ENCODE data around the gene PIP5K1B.

The PIP5K1B gene

DNA sequence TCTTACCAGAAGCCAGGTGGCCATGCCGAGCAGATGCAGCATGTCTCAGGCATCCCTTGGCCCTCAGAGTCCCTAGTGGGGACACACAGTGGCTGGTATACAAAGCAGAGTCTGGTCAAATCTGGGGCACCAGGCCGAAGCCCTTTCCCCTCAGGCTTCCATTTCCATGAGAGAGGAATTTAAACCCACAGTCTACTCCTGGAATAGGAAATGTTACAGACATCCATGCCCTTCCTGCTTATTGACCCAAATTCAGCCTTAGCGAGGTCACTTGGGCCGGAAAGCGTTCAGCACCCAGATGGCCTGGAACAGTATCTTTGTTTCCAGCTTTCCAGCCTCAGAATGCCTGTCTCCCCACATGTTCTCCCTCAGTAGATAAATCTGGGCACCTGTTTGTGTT lies 131.7 kb downstream of the PIP5K1B start:
- Histone ChIP-seq H3K36me3 (ENCODE audit: control insufficient read depth, insufficient read depth, low read length) (no peaks in the 10 kb centered on the region), H3K4me3 (ENCODE audit: low read length) (no peak overlapping the region), H3K9ac (ENCODE audit: low read length) (no peak overlapping the region), H3K4me1 (ENCODE audit: control insufficient read depth, insufficient read depth, low read length) (no peaks in the 10 kb centered on the region), H3K27me3 (ENCODE audit: control insufficient read depth, insufficient read depth, low read length) (no peaks in the 10 kb centered on the region), H3K27ac (ENCODE audit: low read depth, low read length) (no peak overlapping the region)

DNA sequence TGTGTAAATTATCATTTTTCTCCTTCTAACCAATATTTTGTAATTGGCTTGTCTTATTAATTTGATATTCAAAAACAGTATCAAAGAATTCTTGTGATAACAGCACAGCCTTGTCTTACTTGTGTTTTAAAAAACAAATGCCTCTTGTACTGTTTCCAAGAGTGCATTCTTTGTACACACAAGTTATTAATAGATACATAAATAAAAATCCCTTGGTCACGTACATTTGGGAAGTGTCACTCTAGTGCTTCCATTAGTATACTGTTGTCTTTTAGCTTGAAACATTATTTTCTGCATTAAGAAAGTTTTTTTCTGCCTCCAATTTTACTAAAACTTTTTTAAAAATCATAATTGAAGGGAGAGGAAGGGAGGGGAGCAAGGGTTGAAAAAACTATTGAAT lies 133.2 kb downstream of the PIP5K1B start:
- Histone ChIP-seq H3K36me3 (ENCODE audit: control insufficient read depth, insufficient read depth, low read length) (no peaks in the 10 kb centered on the region), H3K27ac (ENCODE audit: low read depth, low read length) (no peak overlapping the region), H3K27me3 (ENCODE audit: control insufficient read depth, insufficient read depth, low read length) (no peaks in the 10 kb centered on the region), H3K9ac (ENCODE audit: low read length) (no peak overlapping the region), H3K4me1 (ENCODE audit: control insufficient read depth, insufficient read depth, low read length) (no peaks in the 10 kb centered on the region), H3K4me3 (ENCODE audit: low read length) (no peak overlapping the region)

- Histone ChIP-seq H3K4me1 (ENCODE audit: control insufficient read depth, insufficient read depth, low read length) (no peaks in the 10 kb centered on the region), H3K9ac (ENCODE audit: low read length) (no peak overlapping the region), H3K27me3 (ENCODE audit: control insufficient read depth, insufficient read depth, low read length) (no peaks in the 10 kb centered on the region), H3K36me3 (ENCODE audit: control insufficient read depth, insufficient read depth, low read length) (no peaks in the 10 kb centered on the region), H3K4me3 (ENCODE audit: low read length) (no peak overlapping the region), H3K27ac (ENCODE audit: low read depth, low read length) (no peak overlapping the region)
These were observed 136.4 kb downstream of the PIP5K1B start for GRCh38 chr9:68841276-68842052.

GRCh38 chr9:68842568-68842967 lies 137.5 kb downstream of the PIP5K1B start:
- no peaks in the 10 kb centered on the region for H3K36me3 ChIP-seq (ENCODE audit: control insufficient read depth, insufficient read depth, low read length)

DNA sequence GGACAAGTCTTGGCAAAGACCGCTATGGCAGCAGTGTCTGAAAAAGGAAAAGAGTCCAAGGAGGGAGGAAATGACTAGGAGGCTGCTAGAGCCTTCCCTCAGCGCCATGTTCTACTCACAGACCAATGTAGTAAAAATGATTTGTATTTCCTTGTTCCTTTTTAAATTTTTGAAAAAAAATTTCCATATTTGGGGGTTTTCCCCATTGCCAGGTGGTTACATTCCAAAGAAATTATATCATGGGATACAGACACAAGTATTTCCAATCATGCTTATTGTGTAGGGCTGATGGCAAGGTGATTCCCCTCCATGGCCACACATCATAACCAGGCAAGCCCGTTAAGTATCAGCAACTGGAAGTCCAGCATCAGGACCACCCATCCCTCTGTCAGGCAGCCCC lies 138.2 kb downstream of the PIP5K1B start:
- Histone ChIP-seq H3K4me3 (ENCODE audit: low read length) (no peak overlapping the region), H3K4me1 (ENCODE audit: control insufficient read depth, insufficient read depth, low read length) (no peaks in the 10 kb centered on the region), H3K27me3 (ENCODE audit: control insufficient read depth, insufficient read depth, low read length) (no peaks in the 10 kb centered on the region), H3K27ac (ENCODE audit: low read depth, low read length) (no peak overlapping the region), H3K9ac (ENCODE audit: low read length) (no peak overlapping the region), H3K36me3 (ENCODE audit: control insufficient read depth, insufficient read depth, low read length) (no peaks in the 10 kb centered on the region)

More at GRCh38 chr9:68842568-68842967, 137.5 kb downstream of the PIP5K1B start:
- no peaks in the 10 kb centered on the region for H3K27me3 ChIP-seq (ENCODE audit: control insufficient read depth, insufficient read depth, low read length)
- no peak overlapping the region for H3K4me3 ChIP-seq (ENCODE audit: low read length)
- no peak overlapping the region for H3K27ac ChIP-seq (ENCODE audit: low read depth, low read length)
- no peak overlapping the region for H3K9ac ChIP-seq (ENCODE audit: low read length)
- H3K4me1 ChIP-seq (ENCODE audit: control insufficient read depth, insufficient read depth, low read length) = no peaks in the 10 kb centered on the region

GRCh38 chr9:68844157-68844556 lies 139.1 kb downstream of the PIP5K1B start:
- H3K9ac ChIP-seq (ENCODE audit: low read length) = no peak overlapping the region
- H3K27me3 ChIP-seq (ENCODE audit: control insufficient read depth, insufficient read depth, low read length) = no peaks in the 10 kb centered on the region
- H3K27ac ChIP-seq (ENCODE audit: low read depth, low read length) = no peak overlapping the region
- H3K4me1 ChIP-seq (ENCODE audit: control insufficient read depth, insufficient read depth, low read length) = no peaks in the 10 kb centered on the region
- H3K36me3 ChIP-seq (ENCODE audit: control insufficient read depth, insufficient read depth, low read length) = no peaks in the 10 kb centered on the region
- H3K4me3 ChIP-seq (ENCODE audit: low read length) = no peak overlapping the region

DNA sequence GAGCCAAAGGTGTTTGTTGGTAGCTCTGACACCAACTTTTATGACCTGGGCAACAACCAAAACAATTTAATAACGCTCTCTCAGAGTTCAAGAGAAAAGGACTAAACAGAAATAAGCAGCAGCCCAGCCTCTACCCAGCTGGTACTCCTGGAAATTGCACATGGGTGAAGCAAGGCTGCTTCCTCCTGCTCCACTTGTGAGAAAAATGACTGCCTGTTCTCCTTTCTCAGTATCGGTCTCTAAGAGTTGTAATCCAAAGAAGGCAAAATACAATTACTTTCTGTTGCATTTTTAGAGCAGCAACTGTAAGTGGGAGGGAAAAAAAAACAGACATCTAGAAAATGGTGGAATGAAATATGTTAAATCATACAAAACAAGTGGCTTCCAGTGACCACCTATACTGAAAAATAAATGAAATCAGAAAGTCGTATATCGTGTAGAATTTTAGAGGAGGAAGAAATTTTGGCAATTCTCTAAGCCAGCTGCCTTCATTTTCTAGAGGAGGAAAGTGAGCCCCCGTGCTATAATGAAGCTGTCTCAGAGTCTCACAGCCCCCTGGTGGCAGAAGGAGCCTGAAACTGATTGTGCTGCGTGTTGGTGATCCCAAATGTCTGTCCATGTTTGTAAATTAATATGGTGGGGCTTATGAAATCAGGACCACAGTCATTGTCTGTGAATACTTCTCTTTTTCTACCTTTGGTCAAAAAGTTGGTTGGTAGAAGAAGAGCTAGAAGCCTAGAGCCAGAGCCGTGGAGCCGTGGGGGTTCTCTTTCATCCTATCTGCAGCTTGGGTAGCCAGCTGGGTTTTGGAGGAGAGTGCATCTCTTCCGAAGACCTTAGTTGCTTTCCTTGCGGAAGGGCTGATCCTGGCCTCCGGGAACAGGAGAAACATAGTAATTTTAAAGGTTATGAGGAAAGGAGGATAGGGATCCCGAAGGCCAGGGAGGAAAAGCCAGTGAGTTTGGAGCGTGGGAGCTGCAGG lies 139.9 kb downstream of the PIP5K1B start:
- H3K4me3 ChIP-seq (ENCODE audit: low read length) = no peak overlapping the region
- H3K9ac ChIP-seq (ENCODE audit: low read length) = no peak overlapping the region
- H3K27ac ChIP-seq (ENCODE audit: low read depth, low read length) = no peak overlapping the region
- H3K4me1 ChIP-seq (ENCODE audit: control insufficient read depth, insufficient read depth, low read length) = no peaks in the 10 kb centered on the region
- H3K36me3 ChIP-seq (ENCODE audit: control insufficient read depth, insufficient read depth, low read length) = no peaks in the 10 kb centered on the region
- H3K27me3 ChIP-seq (ENCODE audit: control insufficient read depth, insufficient read depth, low read length) = no peaks in the 10 kb centered on the region

DNA sequence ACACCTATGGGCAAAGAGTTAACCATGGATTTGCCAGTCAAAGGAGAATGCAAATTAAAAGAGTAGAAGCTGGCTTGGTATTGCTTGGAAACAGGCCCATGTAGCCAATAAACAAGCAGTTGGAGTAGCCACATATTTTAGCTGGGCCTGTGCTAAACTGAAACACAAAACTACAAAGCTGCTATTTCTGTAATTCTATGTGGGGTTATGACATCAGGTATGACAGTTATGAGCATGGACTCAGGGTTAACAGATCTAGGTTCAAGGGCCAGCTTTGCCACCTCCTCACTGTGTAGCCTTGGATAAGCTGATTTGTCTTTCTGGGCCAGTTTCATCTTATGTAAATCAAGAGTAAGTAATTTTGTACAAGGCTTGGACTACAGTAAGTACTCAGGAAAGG lies 142.7 kb downstream of the PIP5K1B start:
- no peak overlapping the region for H3K9ac ChIP-seq (ENCODE audit: low read length)
- H3K27ac ChIP-seq (ENCODE audit: low read depth, low read length) = no peak overlapping the region
- H3K27me3 ChIP-seq (ENCODE audit: control insufficient read depth, insufficient read depth, low read length) = no peaks in the 10 kb centered on the region
- H3K4me3 ChIP-seq (ENCODE audit: low read length) = no peak overlapping the region
- H3K36me3 ChIP-seq (ENCODE audit: control insufficient read depth, insufficient read depth, low read length) = no peaks in the 10 kb centered on the region
- H3K4me1 ChIP-seq (ENCODE audit: control insufficient read depth, insufficient read depth, low read length) = no peaks in the 10 kb centered on the region

- no peak overlapping the region for H3K27ac ChIP-seq (ENCODE audit: low read depth, low read length)
- no peaks in the 10 kb centered on the region for H3K27me3 ChIP-seq (ENCODE audit: control insufficient read depth, insufficient read depth, low read length)
- no peak overlapping the region for H3K9ac ChIP-seq (ENCODE audit: low read length)
- no peak overlapping the region for H3K4me3 ChIP-seq (ENCODE audit: low read length)
- no peaks in the 10 kb centered on the region for H3K4me1 ChIP-seq (ENCODE audit: control insufficient read depth, insufficient read depth, low read length)
- H3K36me3 ChIP-seq (ENCODE audit: control insufficient read depth, insufficient read depth, low read length) = no peaks in the 10 kb centered on the region
These were observed 146.6 kb downstream of the PIP5K1B start for GRCh38 chr9:68851657-68852056.

GRCh38 chr9:68852941-68853340 lies 147.9 kb downstream of the PIP5K1B start:
- no peak overlapping the region for H3K27ac ChIP-seq (ENCODE audit: low read depth, low read length)
- no peaks in the 10 kb centered on the region for H3K36me3 ChIP-seq (ENCODE audit: control insufficient read depth, insufficient read depth, low read length)
- H3K4me3 ChIP-seq (ENCODE audit: low read length) = no peak overlapping the region
- H3K9ac ChIP-seq (ENCODE audit: low read length) = no peak overlapping the region
- H3K27me3 ChIP-seq (ENCODE audit: control insufficient read depth, insufficient read depth, low read length) = no peaks in the 10 kb centered on the region
- H3K4me1 ChIP-seq (ENCODE audit: control insufficient read depth, insufficient read depth, low read length) = no peaks in the 10 kb centered on the region

GRCh38 chr9:68859347-68859746 lies 154.3 kb downstream of the PIP5K1B start:
- no peaks in the 10 kb centered on the region for H3K4me1 ChIP-seq (ENCODE audit: control insufficient read depth, insufficient read depth, low read length)
- no peak overlapping the region for H3K27ac ChIP-seq (ENCODE audit: low read depth, low read length)
- H3K9ac ChIP-seq (ENCODE audit: low read length) = no peak overlapping the region
- no peak overlapping the region for H3K4me3 ChIP-seq (ENCODE audit: low read length)
- no peaks in the 10 kb centered on the region for H3K36me3 ChIP-seq (ENCODE audit: control insufficient read depth, insufficient read depth, low read length)
- no peaks in the 10 kb centered on the region for H3K27me3 ChIP-seq (ENCODE audit: control insufficient read depth, insufficient read depth, low read length)

- H3K9ac ChIP-seq (ENCODE audit: low read length) = no peak overlapping the region
- H3K27ac ChIP-seq (ENCODE audit: low read depth, low read length) = no peak overlapping the region
- no peak overlapping the region for H3K4me3 ChIP-seq (ENCODE audit: low read length)
- H3K36me3 ChIP-seq (ENCODE audit: control insufficient read depth, insufficient read depth, low read length) = no peaks in the 10 kb centered on the region
- no peaks in the 10 kb centered on the region for H3K4me1 ChIP-seq (ENCODE audit: control insufficient read depth, insufficient read depth, low read length)
- H3K27me3 ChIP-seq (ENCODE audit: control insufficient read depth, insufficient read depth, low read length) = no peaks in the 10 kb centered on the region
These were observed 155.4 kb downstream of the PIP5K1B start for GRCh38 chr9:68860419-68860818.
